ENCODE data around the gene SLA2.
"Not testable (repeated sequence)": the region's sequence is repeated elsewhere in the genome, so short reads cannot be mapped to it uniquely, and the experiment has no call there.

Gene SLA2

DNA sequence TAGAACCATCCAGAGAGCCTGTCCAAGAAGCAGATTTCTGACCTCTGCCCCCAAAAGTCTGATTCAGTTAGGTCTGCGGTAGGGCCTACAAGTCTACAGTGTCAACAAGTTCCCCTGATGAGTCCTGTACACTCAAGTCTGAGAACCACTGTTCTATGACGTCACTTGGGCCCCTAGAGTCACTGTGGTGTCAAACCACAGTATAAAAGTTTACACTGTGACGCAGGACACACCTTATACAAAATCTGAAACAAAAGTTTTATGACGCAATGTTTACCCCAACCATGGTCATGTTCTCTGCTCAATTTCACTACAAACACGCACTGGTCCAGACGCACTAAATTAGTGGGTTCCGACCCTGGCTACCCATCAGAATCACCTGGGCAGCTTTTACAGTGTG lies 17.9 kb downstream of the SLA2 start:
- no peaks in the 10 kb centered on the region for H3K27me3 ChIP-seq (ENCODE audit: control insufficient read depth, insufficient read depth, low read length)
- no peaks in the 10 kb centered on the region for H3K9me3 ChIP-seq (replicated peaks; ENCODE audit: low read length)
- no peak overlapping the region for H3K4me2 ChIP-seq (ENCODE audit: low read length)
- no peak overlapping the region for H3K9ac ChIP-seq (ENCODE audit: low read depth, low read length)
- H3K36me3 ChIP-seq (ENCODE audit: insufficient read depth, low read length) = no peaks in the 10 kb centered on the region
- H3K4me1 ChIP-seq (ENCODE audit: control insufficient read depth, insufficient read depth, low read length) = no peaks in the 10 kb centered on the region
- no peak overlapping the region for H3K4me3 ChIP-seq (ENCODE audit: low read length)

DNA sequence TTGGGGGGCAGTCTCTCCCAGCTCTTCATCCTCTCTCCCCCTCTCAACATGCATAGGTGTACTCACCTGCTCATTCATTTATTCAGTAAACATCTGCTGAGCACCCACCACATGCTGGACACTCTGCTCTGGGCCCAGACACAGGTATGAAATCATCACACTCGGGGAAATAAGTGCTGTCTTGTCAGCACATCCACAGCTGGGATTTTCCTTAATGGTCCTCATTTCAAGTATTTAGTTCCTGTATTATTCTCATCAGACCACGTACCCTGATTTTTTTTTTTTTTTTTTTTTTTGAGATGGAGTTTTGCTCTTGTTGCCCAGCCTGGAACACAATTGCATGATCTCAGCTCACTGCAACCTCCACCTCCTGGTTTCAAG lies 21.1 kb downstream of the SLA2 start:
- H3K36me3 ChIP-seq (ENCODE audit: insufficient read depth, low read length) = no peaks in the 10 kb centered on the region
- H3K4me1 ChIP-seq (ENCODE audit: control insufficient read depth, insufficient read depth, low read length) = no peaks in the 10 kb centered on the region
- H3K27me3 ChIP-seq (ENCODE audit: control insufficient read depth, insufficient read depth, low read length) = no peaks in the 10 kb centered on the region
- H3K9me3 ChIP-seq (replicated peaks; ENCODE audit: low read length) = no peaks in the 10 kb centered on the region
- no peak overlapping the region for H3K4me2 ChIP-seq (ENCODE audit: low read length)
- H3K9ac ChIP-seq (ENCODE audit: low read depth, low read length) = no peak overlapping the region
- H3K4me3 ChIP-seq (ENCODE audit: low read length) = no peak overlapping the region

DNA sequence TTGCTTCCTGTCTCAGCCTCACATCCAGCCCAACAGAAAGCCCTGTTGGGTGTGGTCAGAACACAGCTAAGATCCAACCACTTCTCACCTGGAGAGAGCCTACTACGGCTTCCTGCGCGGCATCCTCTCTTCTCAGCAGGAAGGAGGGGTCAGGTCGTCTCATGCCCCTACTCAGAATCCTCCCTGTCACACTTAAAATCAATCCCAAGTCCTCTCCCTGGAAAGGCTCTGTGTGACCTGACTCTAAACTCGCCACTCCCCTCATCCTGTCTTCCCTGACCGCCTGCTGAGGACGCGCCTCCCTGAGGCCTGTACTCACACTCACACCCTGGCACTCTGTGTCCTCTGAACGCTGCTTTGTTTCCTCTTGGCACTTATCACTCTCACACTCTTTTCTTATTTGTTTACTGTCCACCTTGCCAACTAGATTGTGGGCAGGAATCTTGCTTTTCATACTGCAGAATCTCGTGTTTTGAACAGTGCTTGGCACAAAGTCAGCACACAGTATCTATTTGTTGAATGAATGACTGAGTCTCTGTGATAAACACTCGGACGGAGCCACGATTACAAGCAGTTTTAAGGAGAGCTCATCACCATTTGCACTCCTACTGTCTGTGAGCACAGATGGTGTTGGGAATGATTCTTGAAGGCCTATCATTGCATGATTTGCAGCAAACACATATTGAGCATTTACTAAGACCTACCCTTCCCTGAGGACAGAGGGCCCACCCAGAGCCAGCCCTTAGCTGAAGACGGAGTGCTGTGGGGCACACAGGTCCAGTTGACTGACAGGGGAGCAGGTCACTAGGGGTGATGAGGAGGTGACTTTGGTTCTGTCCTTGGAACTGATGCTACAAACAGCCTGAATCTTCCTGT lies 21.7 kb downstream of the SLA2 start:
- Histone ChIP-seq H3K4me3 (ENCODE audit: low read length) (no peak overlapping the region), H3K4me1 (ENCODE audit: control insufficient read depth, insufficient read depth, low read length) (no peaks in the 10 kb centered on the region), H3K9ac (ENCODE audit: low read depth, low read length) (no peak overlapping the region), H3K36me3 (ENCODE audit: insufficient read depth, low read length) (no peaks in the 10 kb centered on the region), H3K27me3 (ENCODE audit: control insufficient read depth, insufficient read depth, low read length) (no peaks in the 10 kb centered on the region), H3K4me2 (ENCODE audit: low read length) (no peak overlapping the region), H3K9me3 (replicated peaks; ENCODE audit: low read length) (no peaks in the 10 kb centered on the region)

DNA sequence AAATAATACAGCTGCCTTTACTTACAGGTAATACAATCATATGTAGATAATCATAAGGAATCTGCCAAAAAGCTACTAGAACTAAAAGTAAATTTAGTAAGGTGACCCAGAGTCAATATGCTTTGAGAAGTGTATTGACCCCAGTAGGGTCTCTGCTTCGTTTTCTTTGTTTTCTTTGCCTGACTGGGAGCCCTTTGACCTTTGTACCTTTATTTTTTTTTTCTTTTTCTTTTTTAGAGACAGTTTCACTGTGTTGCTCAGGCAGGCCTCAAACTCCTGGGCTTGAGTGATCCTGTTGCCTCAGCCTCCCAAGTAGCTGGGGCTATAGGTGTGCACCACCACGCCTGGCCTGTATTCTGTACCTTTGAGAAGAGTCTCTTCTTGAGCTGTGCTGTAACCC lies 22.6 kb downstream of the SLA2 start:
- Histone ChIP-seq H3K4me2 (ENCODE audit: low read length) (no peak overlapping the region), H3K4me1 (ENCODE audit: control insufficient read depth, insufficient read depth, low read length) (no peaks in the 10 kb centered on the region), H3K4me3 (ENCODE audit: low read length) (no peak overlapping the region), H3K9ac (ENCODE audit: low read depth, low read length) (no peak overlapping the region), H3K27me3 (ENCODE audit: control insufficient read depth, insufficient read depth, low read length) (no peaks in the 10 kb centered on the region), H3K9me3 (replicated peaks; ENCODE audit: low read length) (no peaks in the 10 kb centered on the region), H3K36me3 (ENCODE audit: insufficient read depth, low read length) (no peaks in the 10 kb centered on the region)

DNA sequence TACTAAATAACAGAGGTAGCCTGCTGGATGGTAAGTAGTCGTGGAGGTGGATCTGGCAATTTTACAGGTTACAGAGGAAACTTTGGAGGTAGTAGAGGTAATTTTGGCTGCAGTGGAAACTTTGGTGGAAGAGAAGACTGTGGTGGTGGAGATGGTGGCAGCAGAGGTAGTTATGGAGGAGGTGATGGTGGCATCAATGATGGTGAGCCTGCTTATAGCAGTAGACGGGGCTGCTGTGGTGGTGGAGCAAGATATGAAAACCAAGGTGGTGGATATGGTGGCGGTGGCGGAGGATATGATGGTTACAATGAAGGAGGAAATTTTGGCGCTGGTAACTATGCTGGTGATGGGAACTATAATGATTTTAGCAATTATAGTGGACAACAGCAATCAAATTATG lies 25.1 kb downstream of the SLA2 start:
- Histone ChIP-seq H3K4me3 (ENCODE audit: low read length) (no peak overlapping the region), H3K9me3 (replicated peaks; ENCODE audit: low read length) (no peaks in the 10 kb centered on the region), H3K9ac (ENCODE audit: low read depth, low read length) (no peak overlapping the region), H3K4me1 (ENCODE audit: control insufficient read depth, insufficient read depth, low read length) (no peaks in the 10 kb centered on the region), H3K36me3 (ENCODE audit: insufficient read depth, low read length) (no peaks in the 10 kb centered on the region), H3K27me3 (ENCODE audit: control insufficient read depth, insufficient read depth, low read length) (no peaks in the 10 kb centered on the region), H3K4me2 (ENCODE audit: low read length) (no peak overlapping the region)

DNA sequence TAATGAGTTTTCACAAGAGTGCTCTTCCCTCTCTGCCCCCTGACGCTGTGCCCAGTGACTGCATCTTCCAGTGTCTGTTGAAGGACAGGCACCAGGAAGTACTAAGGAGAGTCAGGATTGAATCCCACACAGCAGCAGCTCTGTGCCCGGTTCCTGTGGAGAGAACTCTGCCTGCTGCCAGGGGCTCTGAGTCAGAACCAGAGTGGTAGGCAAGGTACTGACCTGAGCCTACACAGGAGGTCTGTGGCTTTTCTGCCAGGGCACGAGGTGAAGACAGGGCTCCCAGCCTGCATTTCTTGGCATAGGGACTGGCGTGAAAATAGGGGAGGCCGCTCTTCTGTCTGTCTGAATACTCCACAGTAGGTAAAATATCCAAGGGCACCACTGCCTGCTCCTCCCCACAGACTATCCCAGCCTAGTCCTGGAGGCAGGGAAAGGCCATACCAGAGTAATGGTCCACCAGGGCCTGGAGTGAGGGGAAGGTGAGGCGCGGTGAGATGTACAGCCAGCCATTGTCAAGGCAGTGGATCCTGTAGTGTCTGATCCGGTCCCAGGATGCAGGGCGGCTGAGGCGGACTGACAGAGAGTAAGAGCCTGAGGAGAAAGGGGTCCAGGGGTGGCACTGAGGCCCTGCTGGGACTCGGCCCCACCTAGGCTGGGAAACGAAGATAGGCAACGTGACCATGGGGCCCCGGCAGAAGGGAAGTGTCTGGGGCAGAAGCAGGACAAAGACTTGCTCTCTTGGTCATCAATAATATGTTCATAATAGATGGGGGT lies 31.0 kb downstream of the SLA2 start:
- H3K4me2 ChIP-seq (ENCODE audit: low read length) = no peak overlapping the region
- H3K27me3 ChIP-seq (ENCODE audit: control insufficient read depth, insufficient read depth, low read length) = no peaks in the 10 kb centered on the region
- H3K4me1 ChIP-seq (ENCODE audit: control insufficient read depth, insufficient read depth, low read length) = no peaks in the 10 kb centered on the region
- H3K9me3 ChIP-seq (replicated peaks; ENCODE audit: low read length) = no peaks in the 10 kb centered on the region
- no peak overlapping the region for H3K9ac ChIP-seq (ENCODE audit: low read depth, low read length)
- peaks cover 43% of the 10 kb centered on the region for H3K36me3 ChIP-seq (ENCODE audit: insufficient read depth, low read length)
- H3K4me3 ChIP-seq (ENCODE audit: low read length) = no peak overlapping the region

DNA sequence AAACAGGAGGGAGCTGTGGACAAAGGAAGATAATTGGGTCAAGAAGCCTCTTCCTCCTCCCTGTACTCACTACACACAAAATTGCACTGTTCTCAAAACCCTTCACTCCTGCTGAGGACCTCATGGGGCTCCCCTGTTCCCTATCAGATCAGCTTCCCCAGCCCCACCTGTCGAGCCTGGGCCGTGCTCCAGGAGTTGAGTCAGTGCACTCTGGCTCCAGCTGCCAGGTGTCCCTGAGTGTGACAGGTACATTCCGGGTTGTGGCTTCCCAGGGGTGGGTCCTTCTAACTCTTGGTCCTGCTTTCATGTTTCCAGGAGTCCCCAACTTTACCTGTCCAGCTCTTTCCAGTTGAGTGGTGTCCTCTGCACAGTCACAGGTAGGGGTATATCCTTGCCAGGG lies 32.0 kb downstream of the SLA2 start:
- H3K27me3 ChIP-seq (ENCODE audit: control insufficient read depth, insufficient read depth, low read length) = no peaks in the 10 kb centered on the region
- H3K4me2 ChIP-seq (ENCODE audit: low read length) = no peak overlapping the region

DNA sequence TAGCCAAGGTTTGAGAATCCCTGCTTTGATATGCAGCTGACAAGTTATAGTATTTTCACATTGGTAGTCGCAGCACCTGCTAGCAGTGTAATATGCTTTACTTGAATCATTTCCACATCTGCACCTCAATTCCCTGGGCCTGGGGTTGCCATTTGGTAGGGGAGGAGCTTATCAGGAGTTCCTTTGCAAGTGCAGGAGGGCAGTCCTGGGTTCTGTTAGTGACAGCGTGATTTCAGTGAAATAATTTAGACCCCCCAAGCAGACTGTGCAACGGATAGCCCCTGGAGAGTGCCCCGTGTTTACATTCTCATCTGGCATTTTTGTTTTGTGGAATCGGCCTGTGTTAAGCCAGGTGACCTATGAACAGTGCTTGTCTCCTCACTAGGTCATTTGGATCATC lies 34.4 kb downstream of the SLA2 start:
- Histone ChIP-seq H3K4me2 (ENCODE audit: low read length) (no peak overlapping the region), H3K4me3 (ENCODE audit: low read length) (no peak overlapping the region), H3K36me3 (ENCODE audit: insufficient read depth, low read length) (peaks cover 62% of the 10 kb centered on the region), H3K4me1 (ENCODE audit: control insufficient read depth, insufficient read depth, low read length) (peaks cover 11% of the 10 kb centered on the region), H3K27me3 (ENCODE audit: control insufficient read depth, insufficient read depth, low read length) (no peaks in the 10 kb centered on the region), H3K9ac (ENCODE audit: low read depth, low read length) (no peak overlapping the region), H3K9me3 (replicated peaks; ENCODE audit: low read length) (no peaks in the 10 kb centered on the region)

More for the DNA sequence above, 32.0 kb downstream of the SLA2 start:
- Histone ChIP-seq H3K36me3 (ENCODE audit: insufficient read depth, low read length) (peaks cover 48% of the 10 kb centered on the region), H3K9me3 (replicated peaks; ENCODE audit: low read length) (no peaks in the 10 kb centered on the region), H3K4me1 (ENCODE audit: control insufficient read depth, insufficient read depth, low read length) (no peaks in the 10 kb centered on the region), H3K9ac (ENCODE audit: low read depth, low read length) (no peak overlapping the region), H3K4me3 (ENCODE audit: low read length) (no peak overlapping the region)

DNA sequence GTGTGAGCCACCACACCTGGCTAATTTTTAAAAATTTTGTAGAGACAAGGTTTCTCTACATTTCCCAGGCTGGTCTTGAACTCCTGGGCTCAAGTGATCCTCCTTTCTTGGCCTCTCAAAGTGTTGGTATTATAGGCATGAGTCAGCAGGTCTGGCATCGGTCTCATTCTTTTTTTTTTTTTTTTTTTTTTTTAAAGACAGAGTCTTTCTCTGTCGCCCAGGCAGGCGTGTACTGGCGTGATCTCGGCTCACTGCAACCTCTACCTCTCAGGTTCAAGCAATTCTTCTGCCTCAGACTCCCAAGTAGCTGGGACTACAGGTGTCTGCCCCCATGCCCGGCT lies 37.6 kb downstream of the SLA2 start:
- not testable (repeated sequence) for H3K9ac ChIP-seq (ENCODE audit: low read depth, low read length); H3K27me3 ChIP-seq (ENCODE audit: control insufficient read depth, insufficient read depth, low read length); H3K4me3 ChIP-seq (ENCODE audit: low read length); H3K9me3 ChIP-seq (replicated peaks; ENCODE audit: low read length); H3K4me2 ChIP-seq (ENCODE audit: low read length)
- Histone ChIP-seq H3K4me1 (ENCODE audit: control insufficient read depth, insufficient read depth, low read length) (peaks cover 17% of the 10 kb centered on the region), H3K36me3 (ENCODE audit: insufficient read depth, low read length) (peaks cover 47% of the 10 kb centered on the region)

DNA sequence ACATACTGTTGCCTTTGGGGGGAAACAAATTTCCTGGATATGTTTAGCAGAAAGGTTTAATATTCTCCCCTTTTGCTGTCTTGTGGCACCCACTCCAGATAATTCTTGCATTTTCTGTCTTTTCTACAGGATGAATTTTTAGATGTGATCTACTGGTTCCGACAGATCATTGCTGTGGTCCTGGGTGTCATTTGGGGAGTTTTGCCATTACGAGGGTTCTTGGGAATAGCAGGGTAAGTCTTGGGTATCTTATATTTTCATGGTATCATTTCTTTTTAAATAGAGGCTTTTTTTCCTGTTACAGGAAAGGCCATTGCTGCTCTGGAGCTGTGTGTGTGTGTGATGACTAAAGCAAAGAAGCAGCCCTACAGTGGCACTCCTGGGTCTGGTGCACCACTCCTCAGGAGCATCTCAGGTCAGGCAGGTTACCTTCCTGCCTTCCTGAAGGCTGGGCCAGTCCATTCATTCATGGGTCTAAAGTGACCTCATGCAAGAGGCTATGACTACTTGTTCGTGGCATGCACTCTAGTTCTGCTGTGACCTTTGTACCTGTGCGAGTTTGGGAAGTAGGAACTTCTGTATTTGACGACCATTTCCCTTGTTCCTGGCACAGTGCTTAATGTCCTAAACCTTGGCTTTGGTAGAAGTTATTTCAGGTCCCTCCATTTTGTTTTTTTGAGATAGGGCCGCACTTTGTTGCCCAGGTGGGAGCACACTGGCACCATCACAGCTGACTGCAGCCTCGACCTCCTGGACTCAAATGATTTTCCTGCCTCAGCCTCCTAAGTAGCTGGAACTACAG lies 38.2 kb downstream of the SLA2 start:
- peak overlapping the region; percentile 92 for H3K4me3 ChIP-seq (ENCODE audit: low read length)
- H3K27me3 ChIP-seq (ENCODE audit: control insufficient read depth, insufficient read depth, low read length) = no peaks in the 10 kb centered on the region
- H3K36me3 ChIP-seq (ENCODE audit: insufficient read depth, low read length) = peaks cover 42% of the 10 kb centered on the region
- H3K9ac ChIP-seq (ENCODE audit: low read depth, low read length) = peak overlapping the region; percentile 94
- H3K4me1 ChIP-seq (ENCODE audit: control insufficient read depth, insufficient read depth, low read length) = peaks cover 17% of the 10 kb centered on the region
- peak overlapping the region; percentile 92 for H3K4me2 ChIP-seq (ENCODE audit: low read length)
- H3K9me3 ChIP-seq (replicated peaks; ENCODE audit: low read length) = no peaks in the 10 kb centered on the region
